GM18951 (cell line): Measurements from ENCODE around the gene MRM1.

ENCODE experiments used
- POLR2A ChIP-seq: IDR thresholded peaks from 4 replicates; pipeline ENCODE4 v1.6.1; 2011; ENCODE audit warnings: mild to moderate bottlenecking; ENCODE audit not compliant: insufficient read length, insufficient read depth; ENCODE audit errors: extremely low read depth
- in situ Hi-C: fragments of 300-500 bp; cut with MboI; formaldehyde crosslinking; loops from one replicate; pipeline ENCODE4 v1.12.0; 2022; ENCODE audit warnings: low sequenced_read_pairs, mixed read lengths, inconsistent platforms; ENCODE audit not compliant: unreplicated experiment

Gene MRM1

DNA sequence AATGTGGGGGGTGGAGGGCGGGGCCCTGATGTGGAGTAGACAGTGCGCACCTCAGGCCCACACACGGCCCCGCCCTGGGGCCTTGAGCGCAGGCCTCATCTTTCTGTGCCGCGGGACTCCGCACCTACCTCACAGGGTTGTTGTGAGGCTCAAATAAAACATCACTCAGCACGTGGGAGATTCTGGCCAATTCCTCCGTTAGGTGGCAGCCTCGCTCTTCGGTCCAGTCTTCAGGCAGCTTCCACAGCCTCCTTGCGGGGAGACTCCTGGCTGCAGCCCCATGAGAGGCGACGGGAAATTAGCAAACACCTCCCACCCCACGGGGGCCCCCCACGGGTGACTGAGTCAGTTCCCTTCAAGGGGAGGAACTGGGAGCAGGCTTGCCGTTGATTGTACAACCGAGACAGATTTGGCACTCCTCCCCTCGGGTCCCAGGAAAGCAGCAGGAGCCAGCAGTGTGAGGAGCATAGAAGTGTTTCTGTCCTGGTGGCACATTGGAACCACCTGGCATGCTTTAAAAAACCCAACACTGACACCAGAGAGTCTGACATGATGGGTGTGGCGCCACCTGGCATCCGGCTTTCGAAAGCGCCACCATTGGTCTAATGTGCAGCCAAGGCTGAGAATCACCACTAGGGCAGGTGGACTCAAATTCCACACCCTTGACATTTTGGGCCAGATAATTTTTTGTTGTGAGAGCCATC lies 7.6 kb downstream of the MRM1 start:
- in situ Hi-C loops, result loop anchor here (25.0 kb wide), 1 partner anchor 753 kb away; no protein-coding TSS in a partner anchor
- no peak for TF ChIP-seq POLR2A

DNA sequence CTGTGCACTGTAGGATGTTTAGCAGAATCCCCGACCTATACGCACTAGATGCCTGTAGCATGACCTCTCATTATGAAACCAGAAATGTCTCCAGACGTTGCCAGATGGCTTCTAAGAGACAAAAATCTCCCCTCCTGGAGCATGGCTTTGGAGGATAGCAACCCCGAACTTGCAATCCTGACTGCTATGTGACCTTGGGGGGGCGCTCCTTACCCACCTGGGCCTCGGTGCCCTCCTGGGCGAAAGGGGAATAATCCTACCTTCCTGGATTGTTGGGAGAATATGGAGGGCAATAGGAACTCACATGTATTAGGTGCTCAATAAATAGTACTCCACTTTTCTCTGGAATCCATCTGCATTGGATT lies 8.1 kb downstream of the MRM1 start:
- in situ Hi-C loops, result loop anchor here (25.0 kb wide), 1 partner anchor 753 kb away; no protein-coding TSS in a partner anchor
- no peak for TF ChIP-seq POLR2A

DNA sequence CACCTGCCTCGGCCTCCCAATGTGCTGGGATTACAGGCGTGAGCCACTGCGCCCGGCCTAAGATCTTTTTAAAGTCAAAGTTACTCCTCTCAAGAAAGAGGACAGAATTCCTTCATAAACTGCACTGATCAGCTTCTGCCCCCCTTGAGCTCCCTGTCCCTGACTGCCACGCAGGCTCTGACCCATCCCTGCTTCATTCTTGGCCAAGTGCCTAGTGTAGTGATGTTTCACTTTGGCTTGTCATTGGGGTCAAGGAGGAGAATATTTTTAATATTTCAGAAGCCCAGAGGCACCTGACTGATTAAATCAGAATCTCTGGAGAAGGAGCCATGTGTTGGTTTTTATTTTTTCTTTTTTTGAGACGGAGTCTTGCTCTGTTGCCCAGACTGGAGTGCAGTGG lies 9.1 kb downstream of the MRM1 start:
- in situ Hi-C loops, result loop anchor here (25.0 kb wide), 1 partner anchor 752 kb away; no protein-coding TSS in a partner anchor
- TF ChIP-seq POLR2A, result no peak

- no peak for TF ChIP-seq POLR2A
- in situ Hi-C loops, result loop anchor here (25.0 kb wide), 1 partner anchor 751 kb away; no protein-coding TSS in a partner anchor
Measured at GRCh38 chr17:36611345-36612072, 10.1 kb downstream of the MRM1 start.

DNA sequence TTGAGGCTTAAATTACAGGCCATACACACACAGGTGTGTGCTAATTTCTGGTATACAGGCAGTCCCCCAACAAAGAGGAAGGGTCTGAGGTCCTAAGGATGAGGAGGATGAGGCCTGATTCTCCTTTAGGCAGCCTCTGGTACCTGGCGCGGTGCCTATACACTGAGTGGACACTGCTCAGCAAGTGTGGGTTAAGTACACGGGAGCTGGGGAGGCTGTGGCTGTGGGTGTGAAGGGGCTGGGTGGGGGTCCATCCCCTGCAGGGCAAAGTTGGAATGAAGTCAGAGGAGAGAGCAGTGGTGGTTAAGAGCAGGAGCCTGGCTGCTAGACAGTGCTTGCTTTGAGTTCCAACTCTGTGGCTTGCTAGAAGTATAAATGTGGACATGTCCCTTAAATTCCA lies 10.9 kb downstream of the MRM1 start:
- no peak for TF ChIP-seq POLR2A
- in situ Hi-C loops, result loop anchor here (25.0 kb wide), 1 partner anchor 750 kb away; no protein-coding TSS in a partner anchor

DNA sequence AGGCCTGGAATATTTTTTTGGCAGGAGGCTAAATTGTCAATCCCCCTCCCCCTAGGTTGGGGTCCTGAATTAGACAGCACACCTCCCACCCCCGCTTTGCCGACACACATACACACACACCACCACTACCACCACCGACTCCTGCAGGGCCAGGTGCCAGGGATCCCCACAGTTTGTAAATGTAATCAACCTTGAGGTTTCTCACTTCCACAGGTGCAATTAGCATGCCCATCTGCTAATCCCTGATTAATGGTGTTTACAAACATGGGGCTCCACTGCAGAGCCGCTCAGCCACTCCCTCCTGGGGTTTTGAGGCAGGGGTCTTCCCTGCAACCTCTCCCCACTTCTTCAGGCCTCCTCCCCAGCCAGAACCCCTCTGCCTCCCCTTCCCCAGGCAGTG lies 11.8 kb downstream of the MRM1 start:
- TF ChIP-seq POLR2A, result no peak
- in situ Hi-C loops, result loop anchor here (25.0 kb wide), 1 partner anchor 749 kb away; no protein-coding TSS in a partner anchor

GRCh38 chr17:36614081-36614480 lies 12.7 kb downstream of the MRM1 start:
- TF ChIP-seq POLR2A, result no peak
- in situ Hi-C loops, result loop anchor here (25.0 kb wide), 1 partner anchor 748 kb away; no protein-coding TSS in a partner anchor

- in situ Hi-C loops, result loop anchor here (25.0 kb wide), 1 partner anchor 747 kb away; no protein-coding TSS in a partner anchor
- no peak for TF ChIP-seq POLR2A
Measured at GRCh38 chr17:36614933-36615332, 13.6 kb downstream of the MRM1 start.

GRCh38 chr17:36616061-36617029 lies 15.0 kb downstream of the MRM1 start:
- in situ Hi-C loops, result loop anchor here (25.0 kb wide), 1 partner anchor 746 kb away; no protein-coding TSS in a partner anchor
- no peak for TF ChIP-seq POLR2A

- no peak for TF ChIP-seq POLR2A
- in situ Hi-C loops, result loop anchor here (25.0 kb wide), 1 partner anchor 745 kb away; no protein-coding TSS in a partner anchor
Measured at GRCh38 chr17:36617773-36618172, 16.4 kb downstream of the MRM1 start.

- no peak for TF ChIP-seq POLR2A
- in situ Hi-C loops, result loop anchor here (25.0 kb wide), 1 partner anchor 739 kb away; no protein-coding TSS in a partner anchor
Measured at GRCh38 chr17:36623281-36623680, 21.9 kb downstream of the MRM1 start.

DNA sequence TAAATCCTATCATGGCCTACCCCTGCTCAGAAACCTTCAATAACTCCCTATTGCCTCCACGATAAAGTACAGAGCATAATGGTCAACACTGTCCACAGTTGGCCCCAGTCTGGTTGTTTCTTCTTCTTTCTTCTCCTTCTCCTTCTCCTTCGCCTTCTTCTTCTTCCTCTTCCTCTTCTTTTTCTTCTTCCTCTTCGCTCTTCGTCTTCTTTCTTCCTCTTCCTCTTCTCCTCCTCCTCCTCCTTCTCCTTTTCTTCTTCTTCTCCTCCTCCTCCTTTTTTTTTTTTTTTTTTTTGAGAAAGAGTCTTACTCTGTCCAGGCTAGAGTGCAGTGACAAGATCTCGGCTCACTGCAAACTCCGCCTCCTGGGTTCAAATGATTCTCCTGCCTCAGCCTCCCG lies 23.8 kb downstream of the MRM1 start:
- in situ Hi-C loops, result loop anchor here (25.0 kb wide), 2 partner anchors 437 to 612 kb away; no protein-coding TSS in a partner anchor
- no peak for TF ChIP-seq POLR2A
